ENCODE measurements around the gene TRIML1. TPM values are rescaled to one million over a fixed set of nuclear protein-coding genes. Genes with fewer than 3 reads are reported as not detected.

The TRIML1 gene
- total and polyA plus RNA-seq, 9 of the 15 experiments (the other 6 are each of a cell fraction or from before 2014, with no cell fraction given) = 0.10 TPM; not detected in 8

GRCh38 chr4:188190461-188190860, 51.2 kb downstream of the TRIML1 start:
- intact Hi-C loops (cut with micrococcal nuclease) (no loop called here), in situ Hi-C loops (cut with MboI) (no loop called here)
- H3K27ac ChIP-seq (ENCODE audit: extremely low read depth, low read depth, low read length) = no peak overlapping the region
- DNase-seq (ENCODE audit: extremely low read depth in 1 of 4, low spot score in 3 of 4) = no peak
- no peak overlapping the region for H3K4me3 ChIP-seq
- H3K79me2 ChIP-seq (ENCODE audit: control insufficient read depth, insufficient read depth, low read length) = no peaks in the 10 kb centered on the region
- no peaks in the 10 kb centered on the region for H3K9me3 ChIP-seq (replicated peaks; ENCODE audit: control insufficient read depth, insufficient read depth, low read depth, low read length)
- no peaks in the 10 kb centered on the region for H3K36me3 ChIP-seq (ENCODE audit: control insufficient read depth, insufficient read depth, low read length)
- ChIA-PET CTCF (ENCODE audit: low intra/inter-chr PET ratio) (interaction anchor here (0.6 kb wide), 1 partner anchor 224 kb away, joined by 3 read pairs; no protein-coding TSS in a partner anchor), POLR2A (no interaction called here)
- ATAC-seq = no peak
- H3K4me1 ChIP-seq (replicated peaks in 1 of 2; ENCODE audit: control insufficient read depth in 2 of 2, insufficient read depth in 2 of 2, low read length in 2 of 2) = no peaks in the 10 kb centered on the region
- no peak for FAIRE-seq
- no peak overlapping the region for H3K9ac ChIP-seq (ENCODE audit: insufficient read depth in 1 of 2, low read depth in 2 of 2, low read length in 2 of 2)
- TF ChIP-seq HNRNPH1 (optimal IDR thresholded peaks at IDR 0.05; ENCODE audit: low read depth, low read length) (no peak), XRCC4 (IDR thresholded peaks at IDR 0.05; ENCODE audit: extremely low read depth, insufficient read depth, insufficient read length) (no peak), GABPA (tag; conservative IDR thresholded peaks at IDR 0.05; ENCODE audit: low read depth) (no peak), FOSL1 (tag; conservative IDR thresholded peaks at IDR 0.05) (no peak), XRCC3 (IDR thresholded peaks at IDR 0.05) (no peak), HOXB6 (CRISPR knock-in tag; IDR thresholded peaks at IDR 0.05; ENCODE audit: borderline replicate concordance) (no peak), RBM39 (optimal IDR thresholded peaks at IDR 0.05; ENCODE audit: low read depth, low read length) (no peak), ZNF551 (CRISPR knock-in tag; IDR thresholded peaks at IDR 0.05) (no peak)
- no peak overlapping the region for H2AFZ ChIP-seq (ENCODE audit: low read depth, low read length)
- H3K27me3 ChIP-seq (ENCODE audit: control insufficient read depth in 2 of 2, insufficient read depth in 2 of 2, low read length in 2 of 2) = no peaks in the 10 kb centered on the region
- 0% methylated on average over 3 of the region's 3 CpGs for WGBS (ENCODE audit: insufficient coverage, low coverage, missing lambda C conversion rate)
- H3K4me2 ChIP-seq (ENCODE audit: insufficient read depth, low read length) = no peak overlapping the region
- BruUV-seq (replicated peaks) = no TSS peak
- no peaks in the 10 kb centered on the region for H3K9me1 ChIP-seq (ENCODE audit: control insufficient read depth, insufficient read depth, low read length)
- no peaks in the 10 kb centered on the region for H4K20me1 ChIP-seq (replicated peaks; ENCODE audit: control insufficient read depth, insufficient read depth, low read length)
